GM23338 (cell line): ENCODE data around the gene RGL1. TPM values are rescaled to one million over a fixed set of nuclear protein-coding genes. Genes with fewer than 3 reads are reported as not detected.

Source experiments
- ATAC-seq: fragments of 200-7000 bp; cut with Tn5 transposase; 3 replicates; pipeline ENCODE4 v1.9.1; 2020
- DNase-seq: peaks from one replicate; pipeline ENCODE4 v3.0.0-alpha.2; 2015; ENCODE audit warnings: low spot score
- H2AFZ ChIP-seq: fragments of 200-600 bp; sonication (generic); 2 replicates; pipeline ENCODE4 v1.8.0; 2016; ENCODE audit warnings: antibody characterized with exemption, mild to moderate bottlenecking, moderate library complexity
- H3F3A ChIP-seq: fragments of 200-600 bp; sonication (generic); replicated peaks from 2 replicates; pipeline ENCODE4 v1.8.0; 2017; ENCODE audit warnings: antibody characterized with exemption, mixed run types, low read depth
- H3K27ac ChIP-seq: fragments of 200-600 bp; sonication (generic); 2 replicates; pipeline ENCODE4 v1.6.1; 2016; ENCODE audit warnings: low read depth
- H3K27me3 ChIP-seq: fragments of 200-600 bp; sonication (generic); 2 replicates; pipeline ENCODE4 v1.8.0; 2016; ENCODE audit warnings: mild to moderate bottlenecking, mixed run types, moderate library complexity; ENCODE audit not compliant: insufficient read depth
- H3K36me3 ChIP-seq: fragments of 200-600 bp; sonication (generic); 2 replicates; pipeline ENCODE4 v1.8.0; 2016; ENCODE audit warnings: mild to moderate bottlenecking; ENCODE audit not compliant: insufficient read depth
- H3K4me1 ChIP-seq: fragments of 200-600 bp; sonication (generic); 2 replicates; pipeline ENCODE4 v1.8.0; 2016; ENCODE audit warnings: mild to moderate bottlenecking, moderate library complexity; ENCODE audit not compliant: insufficient read depth
- H3K4me2 ChIP-seq: fragments of 200-600 bp; sonication (generic); 2 replicates; pipeline ENCODE4 v1.7.1; 2017; ENCODE audit warnings: mixed run types
- H3K4me3 ChIP-seq: fragments of 200-600 bp; sonication (generic); 2 replicates; pipeline ENCODE4 v1.6.1; 2016; ENCODE audit warnings: mixed run types
- H3K79me2 ChIP-seq: fragments of 200-600 bp; sonication (generic); replicated peaks from 2 replicates; pipeline ENCODE4 v1.8.0; 2017; ENCODE audit warnings: mild to moderate bottlenecking; ENCODE audit not compliant: insufficient read depth
- H3K9me2 ChIP-seq: fragments of 200-600 bp; sonication (generic); 2 replicates; pipeline ENCODE4 v1.8.0; 2017; ENCODE audit not compliant: insufficient read depth
- H4K20me1 ChIP-seq: fragments of 200-600 bp; sonication (generic); replicated peaks from 2 replicates; pipeline ENCODE4 v1.8.0; 2017; ENCODE audit warnings: mild to moderate bottlenecking; ENCODE audit not compliant: insufficient read depth
- H3K27ac Mint-ChIP-seq: 2 replicates; pipeline ENCODE4 v1.8.0; 2020; ENCODE audit warnings: inconsistent platforms, mild to moderate bottlenecking, moderate library complexity, mixed read lengths
- H3K27me3 Mint-ChIP-seq: 3 replicates; pipeline ENCODE4 v1.8.0; 2022; ENCODE audit warnings: low read depth, mild to moderate bottlenecking, moderate library complexity, mixed read lengths, inconsistent platforms; ENCODE audit not compliant: insufficient read depth, poor library complexity
- H3K36me3 Mint-ChIP-seq: 3 replicates; pipeline ENCODE4 v1.8.0; 2021; ENCODE audit warnings: low read depth, mild to moderate bottlenecking, inconsistent platforms, moderate library complexity, mixed read lengths
- H3K4me1 Mint-ChIP-seq: 3 replicates; pipeline ENCODE4 v1.8.0; 2020; ENCODE audit warnings: mild to moderate bottlenecking, inconsistent platforms, mixed read lengths
- H3K4me3 Mint-ChIP-seq: 3 replicates; pipeline ENCODE4 v1.8.0; 2021; ENCODE audit warnings: moderate library complexity, mild to moderate bottlenecking, inconsistent platforms, mixed read lengths
- H3K9me3 Mint-ChIP-seq: 3 replicates; pipeline ENCODE4 v1.8.0; 2020; ENCODE audit warnings: moderate library complexity, mild to moderate bottlenecking, inconsistent platforms, mixed read lengths
- CREB1 ChIP-seq: fragments of 250-450 bp; sonication (Bioruptor Pico); IDR thresholded peaks from 2 replicates; pipeline ENCODE4 v1.5.0; 2020; ENCODE audit warnings: low read depth, mild to moderate bottlenecking, moderate library complexity
- EZH2 ChIP-seq: fragments of 200-600 bp; sonication (generic); IDR thresholded peaks from one replicate; pipeline ENCODE4 v1.8.0; 2017; ENCODE audit warnings: antibody characterized with exemption, mild to moderate bottlenecking, low read depth; ENCODE audit not compliant: unreplicated experiment
- EZH2phosphoT487 ChIP-seq: fragments of 200-600 bp; sonication (generic); IDR thresholded peaks from one replicate; pipeline ENCODE4 v1.8.1; 2018; ENCODE audit warnings: antibody characterized with exemption; ENCODE audit not compliant: unreplicated experiment
- JUNB ChIP-seq: IDR thresholded peaks from one replicate; pipeline ENCODE4 v1.6.1; 2016; ENCODE audit warnings: antibody characterized with exemption; ENCODE audit not compliant: unreplicated experiment
- NANOG ChIP-seq: IDR thresholded peaks from 2 replicates; pipeline ENCODE4 v1.6.1; 2016; ENCODE audit warnings: antibody characterized with exemption, borderline replicate concordance
- POLR2AphosphoS5 ChIP-seq: IDR thresholded peaks from 2 replicates; pipeline ENCODE4 v1.6.1; 2016; ENCODE audit warnings: antibody characterized with exemption, low read depth
- REST ChIP-seq: IDR thresholded peaks from one replicate; pipeline ENCODE4 v1.6.1; 2018; ENCODE audit warnings: antibody characterized with exemption; ENCODE audit not compliant: unreplicated experiment
- STAT1 ChIP-seq: IDR thresholded peaks from one replicate; pipeline ENCODE4 v1.6.1; 2016; ENCODE audit warnings: antibody characterized with exemption; ENCODE audit not compliant: unreplicated experiment
- ZNF331 ChIP-seq: fragments of 250-450 bp; sonication (Bioruptor Pico); IDR thresholded peaks from 2 replicates; pipeline ENCODE4 v1.5.0; 2020; ENCODE audit warnings: low read depth, mild to moderate bottlenecking, moderate library complexity
- polyA plus RNA-seq: library from polyadenylated mRNA; unstranded; fragments of >200 nt; fragmentation: Nextera tagmentation; extraction: Ambion mirVana; gene quantifications from 2 replicates; pipeline ENCODE4 v1.2.1, GENCODE V29; 2016
- total RNA-seq: library from RNA; depleted of rRNA; stranded (reverse); fragments of >200 nt; shearing (Covaris generic); gene quantifications from 2 replicates; pipeline ENCODE4 v1.2.3, GENCODE V29; 2014
- TF ChIP-seq, protein P1 (sequence below): IDR thresholded peaks from 2 replicates; pipeline ENCODE4 v1.6.1; 2016; ENCODE audit warnings: antibody characterized with exemption

The RGL1 gene
- total and polyA plus RNA-seq, 2 experiments from 2014 or later, result 0.91 to 2.6 TPM

- Histone ChIP-seq H3K27ac (no peak overlapping the region), H3K4me1 (peaks cover 34% of the 10 kb centered on the region), H3K4me2 (no peak overlapping the region), H4K20me1 (no peaks in the 10 kb centered on the region), H3K4me3 (no peak overlapping the region), H3K79me2 (no peaks in the 10 kb centered on the region), H3F3A (no peaks in the 10 kb centered on the region), H3K36me3 (no peaks in the 10 kb centered on the region), H2AFZ (no peak overlapping the region), H3K27me3 (no peaks in the 10 kb centered on the region), H3K9me2 (no peaks in the 10 kb centered on the region; the same call in 1 of the 2 replicates)
- Mint-ChIP-seq H3K27ac (no peak overlapping the region), H3K36me3 (no peaks in the 10 kb centered on the region), H3K4me3 (no peak overlapping the region), H3K4me1 (peaks cover 36% of the 10 kb centered on the region), H3K27me3 (no peaks in the 10 kb centered on the region), H3K9me3 (no peaks in the 10 kb centered on the region)
- TF ChIP-seq EZH2phosphoT487 (no peak), NANOG (no peak), EZH2 (no peak), POLR2AphosphoS5 (no peak), ZNF331 (CRISPR knock-in tag) (no peak), CREB1 (no peak)
- no peak for ATAC-seq
- DNase-seq, result no peak
These were observed 64.7 kb downstream of the RGL1 start for GRCh38 chr1:183869664-183870063.

- Histone ChIP-seq H3K27me3 (no peaks in the 10 kb centered on the region), H3K4me3 (no peak overlapping the region), H3K4me1 (peaks cover 34% of the 10 kb centered on the region), H3K4me2 (peak overlapping the region; percentile 20), H3K79me2 (no peaks in the 10 kb centered on the region), H2AFZ (no peak overlapping the region), H3F3A (no peaks in the 10 kb centered on the region), H4K20me1 (no peaks in the 10 kb centered on the region), H3K27ac (peak overlapping the region; percentile 57; the same call in 1 of the 2 replicates), H3K9me2 (no peaks in the 10 kb centered on the region; the same call in 1 of the 2 replicates), H3K36me3 (no peaks in the 10 kb centered on the region)
- H3K36me3 Mint-ChIP-seq, result no peaks in the 10 kb centered on the region
- no peak overlapping the region; the same call in 2 of the 3 replicates for H3K4me3 Mint-ChIP-seq
- H3K4me1 Mint-ChIP-seq, result peaks cover 40% of the 10 kb centered on the region
- H3K9me3 Mint-ChIP-seq, result no peaks in the 10 kb centered on the region
- no peak for ATAC-seq
- DNase-seq, result no peak
- H3K27ac Mint-ChIP-seq, result peak overlapping the region; percentile 44; the same call in 1 of the 2 replicates
- H3K27me3 Mint-ChIP-seq, result no peaks in the 10 kb centered on the region
- TF ChIP-seq EZH2 (no peak), CREB1 (no peak), REST (no peak), EZH2phosphoT487 (no peak), NANOG (no peak), JUNB (no peak), STAT1 (no peak)
- TF ChIP-seq, protein P1, sequence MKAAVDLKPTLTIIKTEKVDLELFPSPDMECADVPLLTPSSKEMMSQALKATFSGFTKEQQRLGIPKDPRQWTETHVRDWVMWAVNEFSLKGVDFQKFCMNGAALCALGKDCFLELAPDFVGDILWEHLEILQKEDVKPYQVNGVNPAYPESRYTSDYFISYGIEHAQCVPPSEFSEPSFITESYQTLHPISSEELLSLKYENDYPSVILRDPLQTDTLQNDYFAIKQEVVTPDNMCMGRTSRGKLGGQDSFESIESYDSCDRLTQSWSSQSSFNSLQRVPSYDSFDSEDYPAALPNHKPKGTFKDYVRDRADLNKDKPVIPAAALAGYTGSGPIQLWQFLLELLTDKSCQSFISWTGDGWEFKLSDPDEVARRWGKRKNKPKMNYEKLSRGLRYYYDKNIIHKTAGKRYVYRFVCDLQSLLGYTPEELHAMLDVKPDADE, result no peak
These were observed 65.6 kb downstream of the RGL1 start for GRCh38 chr1:183870351-183871077.
